Skeletal muscle cell (primary cell): ENCODE measurements around the gene ACER3.
"Not testable (repeated sequence)": the region's sequence is repeated elsewhere in the genome, so short reads cannot be mapped to it uniquely, and the experiment has no call there.

Experiments
- DNase-seq: peaks from one replicate; pipeline ENCODE4 v3.0.0-alpha.2; 2010; ENCODE audit warnings: low read depth
- H3K4me3 ChIP-seq: 2 replicates; pipeline ENCODE4 v1.5.1; 2011; ENCODE audit warnings: low read depth, mild to moderate bottlenecking, control low read depth, low read length, moderate library complexity

Gene ACER3

GRCh38 chr11:76910620-76911414 lies 50.1 kb downstream of the ACER3 start:
- DNase-seq = peak; percentile 14
- no peak overlapping the region for H3K4me3 ChIP-seq

- no peak for DNase-seq
- H3K4me3 ChIP-seq = no peak overlapping the region
These were observed 50.7 kb downstream of the ACER3 start for GRCh38 chr11:76911415-76911808.

- no peak overlapping the region for H3K4me3 ChIP-seq
- DNase-seq = no peak
These were observed 56.0 kb downstream of the ACER3 start for GRCh38 chr11:76916712-76917111.

GRCh38 chr11:76918941-76919386 lies 58.2 kb downstream of the ACER3 start:
- DNase-seq = peak; percentile 20
- H3K4me3 ChIP-seq = no peak overlapping the region

GRCh38 chr11:76919467-76919866 lies 58.7 kb downstream of the ACER3 start:
- H3K4me3 ChIP-seq = no peak overlapping the region
- no peak for DNase-seq

- H3K4me3 ChIP-seq = peak overlapping the region; percentile 5
These were observed 59.4 kb downstream of the ACER3 start for GRCh38 chr11:76919887-76920746.

GRCh38 chr11:76927160-76927559 lies 66.4 kb downstream of the ACER3 start:
- DNase-seq = no peak
- H3K4me3 ChIP-seq = no peak overlapping the region

More at GRCh38 chr11:76919887-76920746, 59.4 kb downstream of the ACER3 start:
- peak; percentile 41 for DNase-seq

- no peak for DNase-seq
- H3K4me3 ChIP-seq = no peak overlapping the region
These were observed 74.3 kb downstream of the ACER3 start for GRCh38 chr11:76935042-76935441.

GRCh38 chr11:76939219-76939631 lies 78.5 kb downstream of the ACER3 start:
- no peak for DNase-seq
- no peak overlapping the region for H3K4me3 ChIP-seq

- H3K4me3 ChIP-seq = no peak overlapping the region
- no peak for DNase-seq
These were observed 83.5 kb downstream of the ACER3 start for GRCh38 chr11:76944225-76944624.

- H3K4me3 ChIP-seq = no peak overlapping the region
- DNase-seq = no peak
These were observed 85.5 kb downstream of the ACER3 start for GRCh38 chr11:76946223-76946622.

- H3K4me3 ChIP-seq = no peak overlapping the region
- DNase-seq = no peak
These were observed 86.5 kb downstream of the ACER3 start for GRCh38 chr11:76947190-76947589.

GRCh38 chr11:76947800-76948199 lies 87.1 kb downstream of the ACER3 start:
- no peak overlapping the region for H3K4me3 ChIP-seq

GRCh38 chr11:76955459-76956114 lies 94.9 kb downstream of the ACER3 start:
- H3K4me3 ChIP-seq = no peak overlapping the region
- no peak for DNase-seq

More at GRCh38 chr11:76947800-76948199, 87.1 kb downstream of the ACER3 start:
- DNase-seq = no peak

- DNase-seq = no peak
- no peak overlapping the region for H3K4me3 ChIP-seq
These were observed 102.1 kb downstream of the ACER3 start for GRCh38 chr11:76962583-76963416.

GRCh38 chr11:76963417-76964168 lies 102.9 kb downstream of the ACER3 start:
- H3K4me3 ChIP-seq, DNase-seq: not testable (repeated sequence)

GRCh38 chr11:76972051-76972450 lies 111.3 kb downstream of the ACER3 start:
- DNase-seq = no peak
- no peak overlapping the region for H3K4me3 ChIP-seq

- no peak for DNase-seq
- no peak overlapping the region for H3K4me3 ChIP-seq
These were observed 113.6 kb downstream of the ACER3 start for GRCh38 chr11:76974179-76974891.
